Lower lobe of right lung (tissue), 2 donors: Measurements from ENCODE around the gene ZNF124. TPM values are rescaled to one million over a fixed set of nuclear protein-coding genes. Genes with fewer than 3 reads are reported as not detected.

Experiments used
- ATAC-seq, 2 donors: fragments of 200-7000 bp; cut with Tn5 transposase; one replicate each; pipeline ENCODE4 v1.9.1; 2020 to 2022; ENCODE audit warnings: mild to moderate bottlenecking in 2 of 2, moderate library complexity in 2 of 2
- DNase-seq: peaks from one replicate; pipeline ENCODE4 v3.0.0-alpha.2; 2020
- H3K27ac ChIP-seq: fragments of 200-600 bp; one replicate; pipeline ENCODE4 v1.8.0; 2022
- H3K27me3 ChIP-seq: fragments of 200-600 bp; one replicate; pipeline ENCODE4 v1.8.0; 2022; ENCODE audit warnings: low read depth
- H3K36me3 ChIP-seq: fragments of 200-600 bp; one replicate; pipeline ENCODE4 v1.8.0; 2022; ENCODE audit warnings: mild to moderate bottlenecking
- H3K4me1 ChIP-seq: fragments of 200-600 bp; one replicate; pipeline ENCODE4 v1.8.0; 2022
- H3K4me3 ChIP-seq: fragments of 200-600 bp; one replicate; pipeline ENCODE4 v1.8.0; 2022; ENCODE audit warnings: mild to moderate bottlenecking
- H3K9me3 ChIP-seq: fragments of 200-600 bp; one replicate; pipeline ENCODE4 v1.8.0; 2022
- intact Hi-C: fragments of 100-400 bp; cut with DNase I; formaldehyde crosslinking; loops from one replicate; pipeline ENCODE4 v1.11.0; 2022
- total RNA-seq: library from RNA; stranded (reverse); fragmentation: NEBNext Ultra II Directional; extraction: Animal tissue kit (Norgen Biotek cat#: 25700); gene quantifications from one replicate; pipeline ENCODE4 v1.2.1, GENCODE V29; 2021
- TF ChIP-seq, protein P1 (sequence below): fragments of 200-600 bp; IDR thresholded peaks from one replicate; pipeline ENCODE4 v1.8.0; 2022; ENCODE audit warnings: antibody characterized with exemption, mild to moderate bottlenecking
- donor health status: DM: no; HTN: yes; CAD: no; lungs with severe emphysema.

The ZNF124 gene
- total RNA-seq, 1 donor from 2014 or later = 29.1 TPM

GRCh38 chr1:247204177-247204647, 32.4 kb upstream of the ZNF124 start:
- TF ChIP-seq, protein P1, sequence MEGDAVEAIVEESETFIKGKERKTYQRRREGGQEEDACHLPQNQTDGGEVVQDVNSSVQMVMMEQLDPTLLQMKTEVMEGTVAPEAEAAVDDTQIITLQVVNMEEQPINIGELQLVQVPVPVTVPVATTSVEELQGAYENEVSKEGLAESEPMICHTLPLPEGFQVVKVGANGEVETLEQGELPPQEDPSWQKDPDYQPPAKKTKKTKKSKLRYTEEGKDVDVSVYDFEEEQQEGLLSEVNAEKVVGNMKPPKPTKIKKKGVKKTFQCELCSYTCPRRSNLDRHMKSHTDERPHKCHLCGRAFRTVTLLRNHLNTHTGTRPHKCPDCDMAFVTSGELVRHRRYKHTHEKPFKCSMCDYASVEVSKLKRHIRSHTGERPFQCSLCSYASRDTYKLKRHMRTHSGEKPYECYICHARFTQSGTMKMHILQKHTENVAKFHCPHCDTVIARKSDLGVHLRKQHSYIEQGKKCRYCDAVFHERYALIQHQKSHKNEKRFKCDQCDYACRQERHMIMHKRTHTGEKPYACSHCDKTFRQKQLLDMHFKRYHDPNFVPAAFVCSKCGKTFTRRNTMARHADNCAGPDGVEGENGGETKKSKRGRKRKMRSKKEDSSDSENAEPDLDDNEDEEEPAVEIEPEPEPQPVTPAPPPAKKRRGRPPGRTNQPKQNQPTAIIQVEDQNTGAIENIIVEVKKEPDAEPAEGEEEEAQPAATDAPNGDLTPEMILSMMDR = no peak
- H3K36me3 ChIP-seq = peaks cover 12% of the 10 kb centered on the region
- no peaks in the 10 kb centered on the region for H3K27me3 ChIP-seq
- no peak overlapping the region for H3K27ac ChIP-seq
- no peak overlapping the region for H3K4me3 ChIP-seq
- intact Hi-C loops = no loop called here
- ATAC-seq (no peak), DNase-seq (no peak)
- H3K4me1 ChIP-seq = peaks cover 32% of the 10 kb centered on the region
- H3K9me3 ChIP-seq = peaks cover 6% of the 10 kb centered on the region

GRCh38 chr1:247198781-247199180, 27.0 kb upstream of the ZNF124 start:
- Histone ChIP-seq H3K9me3 (peaks cover 23% of the 10 kb centered on the region), H3K27ac (no peak overlapping the region), H3K27me3 (no peaks in the 10 kb centered on the region), H3K36me3 (peaks cover 51% of the 10 kb centered on the region), H3K4me3 (no peak overlapping the region), H3K4me1 (peaks cover 7% of the 10 kb centered on the region)
- TF ChIP-seq, protein P1 = no peak
- ATAC-seq (no peak), DNase-seq (no peak)
- intact Hi-C loops = no loop called here

- Histone ChIP-seq H3K9me3 (peaks cover 67% of the 10 kb centered on the region), H3K27me3 (no peaks in the 10 kb centered on the region), H3K36me3 (peaks cover 46% of the 10 kb centered on the region), H3K27ac (no peak overlapping the region), H3K4me3 (no peak overlapping the region), H3K4me1 (no peaks in the 10 kb centered on the region)
- ATAC-seq (no peak), DNase-seq (no peak)
- TF ChIP-seq, protein P1 = no peak
- intact Hi-C loops = no loop called here
Observed at GRCh38 chr1:247193958-247194357, 22.1 kb upstream of the ZNF124 start.

DNA sequence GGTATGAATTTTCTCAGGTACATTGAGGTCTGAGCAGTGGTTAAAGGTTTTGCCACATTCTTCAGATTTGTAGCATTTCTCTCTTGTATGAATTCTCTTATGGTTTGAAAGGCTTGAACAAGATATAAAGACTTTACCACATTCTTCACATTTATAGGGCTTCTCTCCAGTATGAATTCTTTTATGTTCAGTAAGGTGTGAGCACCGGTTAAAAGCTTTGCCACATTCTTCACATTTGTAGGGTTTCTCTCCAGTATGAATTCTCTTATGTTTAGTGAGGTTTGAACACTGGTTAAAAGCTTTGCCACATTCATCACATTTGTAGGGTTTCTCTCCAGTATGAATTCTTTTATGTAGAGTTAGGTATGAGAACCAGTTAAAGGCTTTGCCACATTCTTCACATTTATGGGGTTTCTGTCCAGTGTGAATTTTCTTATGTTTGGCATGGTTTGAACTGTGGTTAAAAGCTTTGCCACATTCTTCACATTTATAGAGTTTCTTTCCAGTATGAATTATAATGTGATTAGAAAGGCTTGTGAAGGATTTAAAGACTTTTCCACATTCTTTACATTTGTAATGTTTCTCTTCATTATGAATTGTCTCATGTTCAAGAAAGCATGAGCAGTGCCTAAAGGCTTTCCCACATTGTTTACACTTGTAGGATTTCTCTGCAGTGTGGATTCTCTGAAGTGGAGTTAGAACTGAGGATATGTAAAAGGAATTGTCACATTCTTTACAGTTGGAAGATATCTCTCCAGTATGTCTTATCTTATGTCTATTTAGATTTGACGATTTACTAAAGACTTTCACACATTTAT, 18.4 kb upstream of the ZNF124 start:
- Histone ChIP-seq H3K4me1 (no peaks in the 10 kb centered on the region), H3K27ac (no peak overlapping the region), H3K36me3 (peaks cover 10% of the 10 kb centered on the region), H3K4me3 (no peak overlapping the region), H3K9me3 (peaks cover 88% of the 10 kb centered on the region), H3K27me3 (no peaks in the 10 kb centered on the region)
- TF ChIP-seq, protein P1 = no peak
- intact Hi-C loops = no loop called here
- DNase-seq = no peak
- no peak for ATAC-seq

DNA sequence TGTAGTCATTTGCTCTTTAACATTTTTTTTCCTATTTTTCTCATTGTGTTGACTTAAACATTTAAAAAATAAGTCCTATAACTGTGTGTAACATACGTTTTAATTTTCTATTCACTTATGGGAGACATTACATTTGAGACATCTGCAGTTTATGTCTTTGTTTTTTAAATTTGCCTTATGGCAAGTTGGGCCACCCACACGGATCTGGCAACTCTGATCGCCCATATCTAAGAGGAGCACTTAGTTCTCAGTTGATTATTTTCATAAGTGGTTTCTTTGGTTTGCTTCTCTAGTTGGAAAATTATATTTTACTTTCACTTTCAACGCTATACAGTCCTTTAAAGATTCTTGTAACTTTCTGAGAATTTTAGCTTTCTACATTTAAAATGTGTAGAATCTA, 13.8 kb upstream of the ZNF124 start:
- Histone ChIP-seq H3K4me1 (no peaks in the 10 kb centered on the region), H3K27me3 (no peaks in the 10 kb centered on the region), H3K36me3 (peaks cover 8% of the 10 kb centered on the region), H3K4me3 (no peak overlapping the region), H3K27ac (no peak overlapping the region), H3K9me3 (peaks cover 73% of the 10 kb centered on the region)
- TF ChIP-seq, protein P1 = no peak
- DNase-seq (no peak), ATAC-seq (no peak)
- intact Hi-C loops = no loop called here
